WI38 (cell line): ENCODE results near the gene SYK.

Experiments used
- H3K4me3 ChIP-seq: 2 replicates; pipeline ENCODE4 v1.5.1; 2011; ENCODE audit warnings: low read depth, mild to moderate bottlenecking, control low read depth, low read length
- CTCF ChIP-seq: IDR thresholded peaks from 2 replicates; pipeline ENCODE4 v1.5.1; 2012; ENCODE audit warnings: low read depth, mild to moderate bottlenecking, control low read depth, low read length

The SYK gene

DNA sequence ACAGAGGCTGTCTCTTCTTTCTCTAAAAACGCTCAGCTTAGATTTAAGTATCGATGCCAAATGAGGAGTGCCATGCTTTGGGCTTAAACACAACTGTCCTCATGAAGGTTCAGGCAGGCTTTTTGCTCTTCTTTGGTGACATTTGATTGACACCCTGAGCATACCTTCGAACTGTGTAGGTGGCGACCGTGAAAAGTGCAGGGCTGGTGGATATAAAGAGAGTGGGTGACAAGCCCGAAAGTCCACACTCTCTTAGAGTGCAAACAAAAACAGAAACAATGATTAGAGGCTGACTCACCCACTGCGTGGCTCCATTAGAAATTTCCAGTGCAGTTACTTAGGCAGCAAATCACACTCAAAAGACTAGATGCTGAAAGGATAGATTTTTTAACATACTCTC lies 141.7 kb downstream of the SYK start:
- no peak for TF ChIP-seq CTCF
- H3K4me3 ChIP-seq = no peak overlapping the region

DNA sequence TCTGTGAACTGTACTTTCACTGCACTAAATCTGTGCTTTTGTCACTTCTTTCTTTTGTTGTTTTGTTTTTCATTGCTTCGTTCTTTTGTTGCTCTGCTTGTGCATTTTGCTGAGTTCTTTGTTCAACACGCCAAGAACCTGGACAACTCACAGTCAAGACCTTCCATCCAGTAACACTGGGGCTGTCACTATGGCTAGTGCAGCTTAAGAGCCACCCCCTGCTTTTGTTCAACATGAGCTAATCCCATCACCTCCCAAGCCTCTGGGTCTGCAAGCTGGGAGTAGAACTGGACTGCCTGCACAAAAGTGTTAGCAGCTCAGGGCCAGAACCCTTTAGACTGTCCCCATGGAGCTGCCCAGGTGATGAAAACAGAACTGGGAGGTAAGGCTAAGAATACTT lies 143.7 kb downstream of the SYK start:
- no peak for TF ChIP-seq CTCF
- no peak overlapping the region for H3K4me3 ChIP-seq

- no peak for TF ChIP-seq CTCF
Observed at GRCh38 chr9:90946982-90947381, 145.4 kb downstream of the SYK start.

More at GRCh38 chr9:90946982-90947381, 145.4 kb downstream of the SYK start:
- no peak overlapping the region for H3K4me3 ChIP-seq
